DOHH2 (cell line): ENCODE results near the gene YIF1A.

Experiments used
- H3F3A ChIP-seq: fragments of 200-600 bp; sonication (generic), shearing (Covaris generic); 2 replicates; pipeline ENCODE4 v1.6.0; 2016; ENCODE audit warnings: antibody characterized with exemption, mild to moderate bottlenecking; ENCODE audit not compliant: control insufficient read depth, insufficient read depth
- H3K27ac ChIP-seq: fragments of 200-600 bp; sonication (generic); 2 replicates; pipeline ENCODE4 v1.5.1; 2014; ENCODE audit warnings: low read depth, mild to moderate bottlenecking, low read length, moderate library complexity
- H3K27me3 ChIP-seq: fragments of 200-600 bp; sonication (generic); 2 replicates; pipeline ENCODE4 v1.6.1; 2014; ENCODE audit warnings: mild to moderate bottlenecking, low read length, mixed read lengths; ENCODE audit not compliant: control insufficient read depth
- H3K36me3 ChIP-seq: fragments of 200-600 bp; sonication (generic); 2 replicates; pipeline ENCODE4 v1.6.1; 2014; ENCODE audit warnings: mild to moderate bottlenecking, low read length, moderate library complexity, mixed read lengths; ENCODE audit not compliant: control insufficient read depth
- H3K4me1 ChIP-seq: fragments of 200-600 bp; sonication (generic); 2 replicates; pipeline ENCODE4 v1.6.1; 2014; ENCODE audit warnings: mild to moderate bottlenecking, low read length, mixed read lengths; ENCODE audit not compliant: control insufficient read depth
- H3K4me2 ChIP-seq: fragments of 200-600 bp; sonication (generic); 2 replicates; pipeline ENCODE4 v1.6.0; 2014; ENCODE audit warnings: mild to moderate bottlenecking, low read length, moderate library complexity
- H3K4me3 ChIP-seq: fragments of 200-600 bp; sonication (generic); 2 replicates; pipeline ENCODE4 v1.5.1; 2014; ENCODE audit warnings: mild to moderate bottlenecking, low read length, mixed read lengths
- H3K79me2 ChIP-seq: fragments of 200-600 bp; sonication (generic); 2 replicates; pipeline ENCODE4 v1.6.1; 2014; ENCODE audit warnings: mild to moderate bottlenecking, low read length, mixed read lengths; ENCODE audit not compliant: control insufficient read depth
- H3K9me2 ChIP-seq: fragments of 200-600 bp; sonication (generic); replicated peaks from 2 replicates; pipeline ENCODE4 v1.6.1; 2014; ENCODE audit warnings: mild to moderate bottlenecking, low read length, mixed read lengths; ENCODE audit not compliant: control insufficient read depth
- H3K9me3 ChIP-seq: fragments of 200-600 bp; sonication (generic); 2 replicates; pipeline ENCODE4 v1.6.1; 2014; ENCODE audit warnings: antibody characterized with exemption, low read length, mixed read lengths; ENCODE audit not compliant: control insufficient read depth, insufficient read depth
- H4K20me1 ChIP-seq: fragments of 200-600 bp; sonication (generic); 2 replicates; pipeline ENCODE4 v1.6.0; 2014; ENCODE audit warnings: low read depth, mild to moderate bottlenecking, antibody characterized with exemption, low read length, moderate library complexity; ENCODE audit not compliant: control insufficient read depth, insufficient read depth
- EZH2phosphoT487 ChIP-seq: fragments of 200-600 bp; sonication (generic); IDR thresholded peaks from 2 replicates; pipeline ENCODE4 v1.6.1; 2017; ENCODE audit warnings: borderline replicate concordance, mild to moderate bottlenecking, antibody characterized with exemption, low read length, moderate library complexity, mixed read lengths
- TF ChIP-seq, protein P1 (sequence below): fragments of 200-600 bp; sonication (generic); IDR thresholded peaks from one replicate; pipeline ENCODE4 v1.5.1; 2014; ENCODE audit warnings: antibody characterized with exemption, mild to moderate bottlenecking, low read depth, low read length; ENCODE audit not compliant: poor library complexity, severe bottlenecking

The YIF1A gene

DNA sequence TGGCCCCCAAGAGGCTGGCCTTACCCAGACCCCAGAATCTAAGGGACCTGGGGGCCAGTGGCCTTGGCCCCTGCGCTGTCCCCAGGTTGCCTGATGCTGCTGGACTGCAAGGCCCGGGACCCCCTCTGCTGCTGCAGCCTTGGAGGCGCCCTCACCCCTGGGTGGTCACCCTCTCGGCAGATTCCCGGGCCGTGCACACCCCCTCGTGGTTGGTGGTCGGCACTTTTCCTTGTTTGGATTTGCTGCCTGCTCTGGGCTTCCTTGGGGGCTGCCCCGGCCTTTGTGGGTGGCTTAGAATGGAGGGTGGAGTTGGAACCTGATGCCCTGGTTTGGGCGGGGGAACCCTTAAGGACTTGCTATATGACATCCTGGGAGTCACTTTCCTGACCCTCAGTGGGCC, 42.0 kb upstream of the YIF1A start:
- no peaks in the 10 kb centered on the region for H4K20me1 ChIP-seq
- no peaks in the 10 kb centered on the region for H3K36me3 ChIP-seq
- no peak overlapping the region for H3K4me3 ChIP-seq
- no peaks in the 10 kb centered on the region for H3F3A ChIP-seq
- no peak overlapping the region for H3K27ac ChIP-seq
- H3K4me2 ChIP-seq, result no peak overlapping the region
- no peaks in the 10 kb centered on the region for H3K27me3 ChIP-seq
- no peaks in the 10 kb centered on the region for H3K9me3 ChIP-seq
- peaks cover 32% of the 10 kb centered on the region for H3K4me1 ChIP-seq
- no peaks in the 10 kb centered on the region for H3K9me2 ChIP-seq
- no peak for TF ChIP-seq EZH2phosphoT487
- TF ChIP-seq, protein P1, sequence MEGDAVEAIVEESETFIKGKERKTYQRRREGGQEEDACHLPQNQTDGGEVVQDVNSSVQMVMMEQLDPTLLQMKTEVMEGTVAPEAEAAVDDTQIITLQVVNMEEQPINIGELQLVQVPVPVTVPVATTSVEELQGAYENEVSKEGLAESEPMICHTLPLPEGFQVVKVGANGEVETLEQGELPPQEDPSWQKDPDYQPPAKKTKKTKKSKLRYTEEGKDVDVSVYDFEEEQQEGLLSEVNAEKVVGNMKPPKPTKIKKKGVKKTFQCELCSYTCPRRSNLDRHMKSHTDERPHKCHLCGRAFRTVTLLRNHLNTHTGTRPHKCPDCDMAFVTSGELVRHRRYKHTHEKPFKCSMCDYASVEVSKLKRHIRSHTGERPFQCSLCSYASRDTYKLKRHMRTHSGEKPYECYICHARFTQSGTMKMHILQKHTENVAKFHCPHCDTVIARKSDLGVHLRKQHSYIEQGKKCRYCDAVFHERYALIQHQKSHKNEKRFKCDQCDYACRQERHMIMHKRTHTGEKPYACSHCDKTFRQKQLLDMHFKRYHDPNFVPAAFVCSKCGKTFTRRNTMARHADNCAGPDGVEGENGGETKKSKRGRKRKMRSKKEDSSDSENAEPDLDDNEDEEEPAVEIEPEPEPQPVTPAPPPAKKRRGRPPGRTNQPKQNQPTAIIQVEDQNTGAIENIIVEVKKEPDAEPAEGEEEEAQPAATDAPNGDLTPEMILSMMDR, result no peak
- no peaks in the 10 kb centered on the region for H3K79me2 ChIP-seq

- H3K4me1 ChIP-seq, result peaks cover 44% of the 10 kb centered on the region
- H3K79me2 ChIP-seq, result no peaks in the 10 kb centered on the region
- no peak overlapping the region for H3K27ac ChIP-seq
- no peak for TF ChIP-seq EZH2phosphoT487
- TF ChIP-seq, protein P1, result no peak
- H3K27me3 ChIP-seq, result no peaks in the 10 kb centered on the region
- no peak overlapping the region; the same call in 1 of the 2 replicates for H3K4me2 ChIP-seq
- H4K20me1 ChIP-seq, result no peaks in the 10 kb centered on the region
- no peaks in the 10 kb centered on the region for H3K9me3 ChIP-seq
- H3F3A ChIP-seq, result no peaks in the 10 kb centered on the region
- no peaks in the 10 kb centered on the region for H3K36me3 ChIP-seq
- H3K4me3 ChIP-seq, result no peak overlapping the region
- H3K9me2 ChIP-seq, result no peaks in the 10 kb centered on the region
These were observed 40.3 kb upstream of the YIF1A start for GRCh38 chr11:66329165-66329673.

- no peaks in the 10 kb centered on the region for H3K9me3 ChIP-seq
- no peak overlapping the region for H3K27ac ChIP-seq
- H3K79me2 ChIP-seq, result no peaks in the 10 kb centered on the region
- H3K9me2 ChIP-seq, result no peaks in the 10 kb centered on the region
- H3K4me1 ChIP-seq, result peaks cover 44% of the 10 kb centered on the region
- no peaks in the 10 kb centered on the region for H3K27me3 ChIP-seq
- peak overlapping the region; percentile 66 for H3K4me2 ChIP-seq
- no peaks in the 10 kb centered on the region for H4K20me1 ChIP-seq
- no peak for TF ChIP-seq EZH2phosphoT487
- TF ChIP-seq, protein P1, result peak; percentile 94
- no peaks in the 10 kb centered on the region for H3K36me3 ChIP-seq
- no peaks in the 10 kb centered on the region for H3F3A ChIP-seq
- peak overlapping the region; percentile 57 for H3K4me3 ChIP-seq
These were observed 39.6 kb upstream of the YIF1A start for GRCh38 chr11:66328302-66329144.
